ENCODE results near the gene CATSPERD. TPM values are rescaled to one million over a fixed set of nuclear protein-coding genes. Genes with fewer than 3 reads are reported as not detected.
A peak's percentile ranks its signal among the peaks of the same experiment; 100 is the strongest.

The CATSPERD gene
- total and polyA plus RNA-seq, 9 of the 15 experiments (the other 6 are each of a cell fraction or from before 2014, with no cell fraction given): not detected

- no peak for TF ChIP-seq ZNF518B (CRISPR knock-in tag; IDR thresholded peaks at IDR 0.05)
- TF ChIP-seq SP2 (IDR thresholded peaks at IDR 0.05; ENCODE audit: extremely low read depth, low read depth, low read length, poor library complexity, severe bottlenecking): no peak
- peak; percentile 98 for TF ChIP-seq BCOR (IDR thresholded peaks at IDR 0.05)
- TF ChIP-seq ERF (CRISPR knock-in tag; IDR thresholded peaks at IDR 0.05): 0 out of 2 replicates have a peak, but pooled peaks have one; percentile 21
- TF ChIP-seq ARHGAP35 (IDR thresholded peaks at IDR 0.05; ENCODE audit: partially characterized antibody): no peak
- 0 out of 2 replicates have a peak, but pooled peaks have one; percentile 55 for TF ChIP-seq ZNF695 (CRISPR knock-in tag; IDR thresholded peaks at IDR 0.05)
- TF ChIP-seq ILK (tag; IDR thresholded peaks at IDR 0.05; ENCODE audit: borderline replicate concordance, low read depth): no peak
- no peak; the same call in 1 of the 2 replicates for TF ChIP-seq DIDO1 (tag; IDR thresholded peaks at IDR 0.05; ENCODE audit: low read depth)
- TF ChIP-seq, protein P1, sequence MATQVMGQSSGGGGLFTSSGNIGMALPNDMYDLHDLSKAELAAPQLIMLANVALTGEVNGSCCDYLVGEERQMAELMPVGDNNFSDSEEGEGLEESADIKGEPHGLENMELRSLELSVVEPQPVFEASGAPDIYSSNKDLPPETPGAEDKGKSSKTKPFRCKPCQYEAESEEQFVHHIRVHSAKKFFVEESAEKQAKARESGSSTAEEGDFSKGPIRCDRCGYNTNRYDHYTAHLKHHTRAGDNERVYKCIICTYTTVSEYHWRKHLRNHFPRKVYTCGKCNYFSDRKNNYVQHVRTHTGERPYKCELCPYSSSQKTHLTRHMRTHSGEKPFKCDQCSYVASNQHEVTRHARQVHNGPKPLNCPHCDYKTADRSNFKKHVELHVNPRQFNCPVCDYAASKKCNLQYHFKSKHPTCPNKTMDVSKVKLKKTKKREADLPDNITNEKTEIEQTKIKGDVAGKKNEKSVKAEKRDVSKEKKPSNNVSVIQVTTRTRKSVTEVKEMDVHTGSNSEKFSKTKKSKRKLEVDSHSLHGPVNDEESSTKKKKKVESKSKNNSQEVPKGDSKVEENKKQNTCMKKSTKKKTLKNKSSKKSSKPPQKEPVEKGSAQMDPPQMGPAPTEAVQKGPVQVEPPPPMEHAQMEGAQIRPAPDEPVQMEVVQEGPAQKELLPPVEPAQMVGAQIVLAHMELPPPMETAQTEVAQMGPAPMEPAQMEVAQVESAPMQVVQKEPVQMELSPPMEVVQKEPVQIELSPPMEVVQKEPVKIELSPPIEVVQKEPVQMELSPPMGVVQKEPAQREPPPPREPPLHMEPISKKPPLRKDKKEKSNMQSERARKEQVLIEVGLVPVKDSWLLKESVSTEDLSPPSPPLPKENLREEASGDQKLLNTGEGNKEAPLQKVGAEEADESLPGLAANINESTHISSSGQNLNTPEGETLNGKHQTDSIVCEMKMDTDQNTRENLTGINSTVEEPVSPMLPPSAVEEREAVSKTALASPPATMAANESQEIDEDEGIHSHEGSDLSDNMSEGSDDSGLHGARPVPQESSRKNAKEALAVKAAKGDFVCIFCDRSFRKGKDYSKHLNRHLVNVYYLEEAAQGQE (IDR thresholded peaks at IDR 0.05; ENCODE audit: borderline replicate concordance): no peak
- TF ChIP-seq, protein P1 (CRISPR knock-in tag; IDR thresholded peaks at IDR 0.05; ENCODE audit: low read depth): no peak
- TF ChIP-seq, protein P2, sequence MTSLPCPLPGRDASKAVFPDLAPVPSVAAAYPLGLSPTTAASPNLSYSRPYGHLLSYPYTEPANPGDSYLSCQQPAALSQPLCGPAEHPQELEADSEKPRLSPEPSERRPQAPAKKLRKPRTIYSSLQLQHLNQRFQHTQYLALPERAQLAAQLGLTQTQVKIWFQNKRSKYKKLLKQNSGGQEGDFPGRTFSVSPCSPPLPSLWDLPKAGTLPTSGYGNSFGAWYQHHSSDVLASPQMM (CRISPR knock-in tag; IDR thresholded peaks at IDR 0.05): no peak
- no peak for TF ChIP-seq KLF16 (IDR thresholded peaks at IDR 0.05)
- TF ChIP-seq SIN3B (IDR thresholded peaks at IDR 0.05; ENCODE audit: low read depth): 0 out of 2 replicates have a peak, but pooled peaks have one; percentile 22
- TF ChIP-seq FOXM1 (IDR thresholded peaks at IDR 0.05; ENCODE audit: low read depth): no peak
- TF ChIP-seq FOXM1 (CRISPR knock-in tag; IDR thresholded peaks at IDR 0.05; ENCODE audit: low read depth): 0 out of 2 replicates have a peak, but pooled peaks have one; percentile 77
- no peak for TF ChIP-seq CHD4 (IDR thresholded peaks at IDR 0.05; ENCODE audit: insufficient read depth, insufficient replicate concordance, low read depth, low read length, poor library complexity, severe bottlenecking)
Measured at GRCh38 chr19:5680084-5680436, 40.4 kb upstream of the CATSPERD start (continued).

All from K562 (cell line).